CD14-positive monocyte (primary cell): ENCODE results near the gene WNT6. TPM values are rescaled to one million over a fixed set of nuclear protein-coding genes. Genes with fewer than 3 reads are reported as not detected.

ENCODE experiments used
- DNase-seq, 3 donors: peaks; one replicate each; pipeline ENCODE4 v3.0.0-alpha.2; 2011 to 2022
- H2AFZ ChIP-seq: 2 replicates; pipeline ENCODE4 v1.6.0; 2012; ENCODE audit warnings: mild to moderate bottlenecking, low read depth, low read length, inconsistent platforms; ENCODE audit not compliant: insufficient read depth, poor library complexity, severe bottlenecking
- H3K27ac ChIP-seq, 2 donors: 1 replicate in 1 of 2; 2 replicates in 1 of 2; pipeline ENCODE4 v1.5.1; 2012 to 2013; ENCODE audit warnings: low read length in 2 of 2, control low read depth in 1 of 2, inconsistent platforms in 1 of 2, low read depth in 1 of 2, mild to moderate bottlenecking in 1 of 2
- H3K27me3 ChIP-seq, 2 donors: one replicate each; pipeline versions ENCODE4 v1.6.0 to v1.6.1; 2011 to 2013; ENCODE audit warnings: low read length in 2 of 2; ENCODE audit not compliant: control insufficient read depth in 2 of 2, insufficient read depth in 2 of 2
- H3K36me3 ChIP-seq, 2 donors: replicated peaks in 1 of 2; 1 replicate in 1 of 2; 2 replicates in 1 of 2; pipeline versions ENCODE4 v1.5.1 to v1.6.1; 2012 to 2013; ENCODE audit warnings: low read length in 2 of 2, control low read depth in 1 of 2, inconsistent platforms in 1 of 2, mild to moderate bottlenecking in 1 of 2; ENCODE audit not compliant: insufficient read depth in 2 of 2, control insufficient read depth in 1 of 2
- H3K4me1 ChIP-seq, 2 donors: 1 replicate in 1 of 2; 2 replicates in 1 of 2; pipeline versions ENCODE4 v1.5.1 to v1.6.1; 2012 to 2013; ENCODE audit warnings: low read length in 2 of 2, control low read depth in 1 of 2, inconsistent platforms in 1 of 2, mild to moderate bottlenecking in 1 of 2, moderate library complexity in 1 of 2; ENCODE audit not compliant: insufficient read depth in 2 of 2, control insufficient read depth in 1 of 2
- H3K4me2 ChIP-seq: replicated peaks from 2 replicates; pipeline ENCODE3; 2012; ENCODE audit warnings: low read length, moderate library complexity, mild to moderate bottlenecking; ENCODE audit not compliant: poor library complexity, severe bottlenecking; ENCODE audit errors: extremely low read depth
- H3K4me3 ChIP-seq, 3 experiments: fragments of 200-600 bp in 1 of 3; sonication (generic) in 1 of 3; replicated peaks in 1 of 3; 1 replicate in 2 of 3; 2 replicates in 1 of 3; pipeline ENCODE4 v1.5.1; 2011 to 2013; ENCODE audit warnings: low read length in 3 of 3, mild to moderate bottlenecking in 3 of 3, control low read depth in 2 of 3, low read depth in 2 of 3, inconsistent platforms in 1 of 3, moderate library complexity in 1 of 3
- H3K79me2 ChIP-seq: 2 replicates; pipeline ENCODE4 v1.6.0; 2012; ENCODE audit warnings: mild to moderate bottlenecking, control low read depth, inconsistent platforms, low read length, moderate library complexity; ENCODE audit not compliant: insufficient read depth
- H3K9ac ChIP-seq: 2 replicates; pipeline ENCODE4 v1.6.0; 2017; ENCODE audit warnings: low read length, mild to moderate bottlenecking; ENCODE audit not compliant: insufficient read depth, poor library complexity, severe bottlenecking
- H3K9me3 ChIP-seq, 2 donors: replicated peaks in 1 of 2; 1 replicate in 1 of 2; 2 replicates in 1 of 2; pipeline versions ENCODE4 v1.5.1 to v1.6.1; 2012 to 2013; ENCODE audit warnings: low read length in 2 of 2, control low read depth in 1 of 2; ENCODE audit not compliant: control insufficient read depth in 1 of 2, insufficient read depth in 1 of 2
- H4K20me1 ChIP-seq: 2 replicates; pipeline ENCODE4 v1.6.0; 2012; ENCODE audit warnings: mild to moderate bottlenecking, low read length, control low read depth, moderate library complexity; ENCODE audit not compliant: insufficient read depth
- H3K27ac Mint-ChIP-seq, 7 donors: one replicate each; pipeline ENCODE4 v1.8.0; 2020; ENCODE audit warnings: mild to moderate bottlenecking in 7 of 7, mixed read lengths in 7 of 7, moderate library complexity in 6 of 7, inconsistent platforms in 2 of 7
- H3K27me3 Mint-ChIP-seq, 3 donors: one replicate each; pipeline ENCODE4 v1.8.0; 2021 to 2022; ENCODE audit warnings: low read depth in 3 of 3, mild to moderate bottlenecking in 3 of 3, mixed read lengths in 3 of 3, moderate library complexity in 3 of 3, inconsistent platforms in 1 of 3
- H3K36me3 Mint-ChIP-seq, 2 donors: one replicate each; pipeline ENCODE4 v1.8.0; 2020; ENCODE audit warnings: mixed read lengths in 2 of 2, inconsistent platforms in 1 of 2, mild to moderate bottlenecking in 1 of 2
- H3K4me1 Mint-ChIP-seq: one replicate; pipeline ENCODE4 v1.8.0; 2020; ENCODE audit warnings: mild to moderate bottlenecking, mixed read lengths
- H3K4me3 Mint-ChIP-seq, 2 donors: one replicate each; pipeline ENCODE4 v1.8.0; 2020; ENCODE audit warnings: mild to moderate bottlenecking in 2 of 2, mixed read lengths in 2 of 2, moderate library complexity in 1 of 2
- H3K9me3 Mint-ChIP-seq, 7 donors: one replicate each; pipeline ENCODE4 v1.8.0; 2020 to 2022; ENCODE audit warnings: mixed read lengths in 7 of 7, mild to moderate bottlenecking in 6 of 7, moderate library complexity in 6 of 7, inconsistent platforms in 2 of 7
- WGBS: methylation state at CpG from one replicate; pipeline ENCODE4 v1.1.5; 2013; ENCODE audit warnings: missing lambda C conversion rate; ENCODE audit not compliant: insufficient coverage; 5-methylcytosine and 5-hydroxymethylcytosine counted together
- intact Hi-C, 2 donors: fragments of 100-400 bp; cut with micrococcal nuclease; formaldehyde crosslinking; loops; one replicate each; pipeline versions ENCODE4 v1.15.0 to v1.15.1; 2023
- polyA plus RNA-seq, 3 donors: library from polyadenylated mRNA; depleted of rRNA in 1 of 3; unstranded in 2 of 3; stranded (reverse) in 1 of 3; fragments of 300-500 nt in 2 of 3; fragments of >200 nt in 1 of 3; fragmentation: Illumina TruSeq in 2 of 3; gene quantifications; 1 replicate in 2 of 3; 2 replicates in 1 of 3; pipeline ENCODE4 v1.2.3, GENCODE V29; 2012 to 2021
- TF ChIP-seq, protein P1 (sequence below): fragments of 200-600 bp; IDR thresholded peaks from one replicate; pipeline ENCODE4 v1.8.0; 2022; ENCODE audit warnings: antibody characterized with exemption, mild to moderate bottlenecking

Gene WNT6
- polyA plus RNA-seq, 3 donors: 0.27 to 0.65 (median 0.37) TPM

DNA sequence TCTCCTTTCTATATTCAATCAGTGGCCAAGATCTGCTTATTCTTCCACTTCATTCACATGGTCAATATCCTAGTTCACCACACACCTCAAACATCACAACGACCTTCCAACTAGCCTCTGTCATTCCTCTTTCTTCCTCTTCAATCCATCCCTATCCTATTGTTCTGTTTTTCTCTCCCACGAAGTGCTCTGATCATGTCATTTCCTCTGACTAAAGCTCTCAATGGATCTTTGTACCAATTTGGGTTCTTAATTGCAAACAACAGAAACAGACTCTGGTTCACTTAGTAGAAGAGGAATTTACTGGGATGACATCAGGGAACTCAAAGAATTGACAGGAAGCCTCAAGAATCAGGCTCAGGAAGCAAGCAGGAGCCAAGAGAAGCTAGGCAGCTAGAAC lies 44.6 kb downstream of the WNT6 start:
- intact Hi-C loops: no loop called here
- Mint-ChIP-seq H3K27ac (no peak overlapping the region), H3K4me3 (peak overlapping the region in 1 of 2 donors; percentile 44), H3K9me3 (peaks cover 0 to 6% (median 0%) of the 10 kb centered on the region in 7 donors), H3K4me1 (peaks cover 10% of the 10 kb centered on the region), H3K27me3 (peaks cover 65 to 81% (median 68%) of the 10 kb centered on the region in 3 donors), H3K36me3 (no peaks in the 10 kb centered on the region)
- H3K4me2 ChIP-seq: no peak overlapping the region
- no peak overlapping the region for H3K4me3 ChIP-seq
- H3K27me3 ChIP-seq: peaks cover 37 to 68% of the 10 kb centered on the region in 2 donors
- H3K4me1 ChIP-seq: peaks cover 8 to 10% of the 10 kb centered on the region in 2 donors
- no peak overlapping the region for H2AFZ ChIP-seq
- no peaks in the 10 kb centered on the region for H4K20me1 ChIP-seq
- no peak for DNase-seq
- H3K36me3 ChIP-seq: no peaks in the 10 kb centered on the region
- no peak overlapping the region for H3K9ac ChIP-seq
- 7% methylated on average over 1 of the region's 2 CpGs for WGBS
- TF ChIP-seq, protein P1, sequence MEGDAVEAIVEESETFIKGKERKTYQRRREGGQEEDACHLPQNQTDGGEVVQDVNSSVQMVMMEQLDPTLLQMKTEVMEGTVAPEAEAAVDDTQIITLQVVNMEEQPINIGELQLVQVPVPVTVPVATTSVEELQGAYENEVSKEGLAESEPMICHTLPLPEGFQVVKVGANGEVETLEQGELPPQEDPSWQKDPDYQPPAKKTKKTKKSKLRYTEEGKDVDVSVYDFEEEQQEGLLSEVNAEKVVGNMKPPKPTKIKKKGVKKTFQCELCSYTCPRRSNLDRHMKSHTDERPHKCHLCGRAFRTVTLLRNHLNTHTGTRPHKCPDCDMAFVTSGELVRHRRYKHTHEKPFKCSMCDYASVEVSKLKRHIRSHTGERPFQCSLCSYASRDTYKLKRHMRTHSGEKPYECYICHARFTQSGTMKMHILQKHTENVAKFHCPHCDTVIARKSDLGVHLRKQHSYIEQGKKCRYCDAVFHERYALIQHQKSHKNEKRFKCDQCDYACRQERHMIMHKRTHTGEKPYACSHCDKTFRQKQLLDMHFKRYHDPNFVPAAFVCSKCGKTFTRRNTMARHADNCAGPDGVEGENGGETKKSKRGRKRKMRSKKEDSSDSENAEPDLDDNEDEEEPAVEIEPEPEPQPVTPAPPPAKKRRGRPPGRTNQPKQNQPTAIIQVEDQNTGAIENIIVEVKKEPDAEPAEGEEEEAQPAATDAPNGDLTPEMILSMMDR: no peak
- H3K79me2 ChIP-seq: no peaks in the 10 kb centered on the region
- H3K27ac ChIP-seq: no peak overlapping the region
- H3K9me3 ChIP-seq: peaks cover 0 to under 1% of the 10 kb centered on the region in 2 donors

DNA sequence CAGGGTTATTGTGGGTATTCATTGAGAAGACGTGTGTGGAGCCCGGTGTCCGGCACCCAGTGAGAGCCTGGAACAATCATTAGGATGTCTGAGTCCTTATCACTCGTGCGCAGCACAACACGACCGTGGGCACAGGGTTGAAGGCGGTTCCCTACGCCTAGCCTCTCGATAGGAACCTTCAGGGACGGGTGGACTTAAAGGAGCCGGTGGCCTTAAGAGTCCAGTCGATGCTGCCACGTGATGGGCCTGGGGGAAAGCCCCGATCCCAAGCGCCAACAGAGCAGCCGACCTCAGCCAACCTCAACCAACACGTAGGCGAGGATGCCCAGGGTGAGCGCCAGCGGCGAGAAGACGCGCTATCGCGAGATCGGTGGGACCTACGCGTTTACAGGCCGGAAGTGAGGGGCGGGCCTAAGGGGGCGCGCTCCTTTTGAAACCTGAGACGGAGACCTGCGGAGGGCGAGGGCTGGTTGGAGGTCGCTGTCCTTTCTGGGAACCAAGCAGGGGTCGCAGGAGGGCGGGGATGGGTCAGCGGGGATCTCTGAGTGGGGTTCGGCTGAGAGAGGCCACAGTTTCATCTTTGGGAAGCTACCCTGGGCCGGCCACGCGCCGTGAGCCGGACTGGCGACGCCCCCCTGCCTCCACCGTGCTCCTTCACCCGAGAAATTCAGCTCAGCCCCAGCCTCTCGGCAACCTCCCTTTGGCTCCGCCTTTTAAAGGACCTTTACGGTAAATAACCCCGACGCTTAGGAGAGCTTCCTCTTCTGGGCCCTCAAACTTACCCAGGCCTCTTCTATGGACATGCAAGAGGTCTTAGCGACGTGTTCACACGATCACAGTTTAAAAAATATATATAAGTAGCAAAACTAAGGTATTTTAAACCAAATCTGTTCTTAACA lies 49.4 kb downstream of the WNT6 start:
- Histone ChIP-seq H2AFZ (peak overlapping the region; percentile 91), H3K27ac (peak overlapping the region; percentile 30 to 82), H3K4me3 (peak overlapping the region; percentile 65 to 87 (median 69)), H3K9ac (peak overlapping the region; percentile 77), H3K36me3 (no peaks in the 10 kb centered on the region), H3K79me2 (no peaks in the 10 kb centered on the region), H3K4me1 (peaks cover 9 to 14% of the 10 kb centered on the region in 2 donors), H4K20me1 (no peaks in the 10 kb centered on the region), H3K4me2 (peak overlapping the region; percentile 99), H3K27me3 (peaks cover 13 to 36% of the 10 kb centered on the region in 2 donors), H3K9me3 (no peaks in the 10 kb centered on the region)
- Mint-ChIP-seq H3K4me1 (peaks cover 8% of the 10 kb centered on the region), H3K4me3 (peak overlapping the region; percentile 87 to 92), H3K27me3 (peaks cover 38 to 54% (median 54%) of the 10 kb centered on the region in 3 donors), H3K36me3 (no peaks in the 10 kb centered on the region), H3K9me3 (peaks cover 0 to 3% (median 0%) of the 10 kb centered on the region in 7 donors), H3K27ac (peak overlapping the region; percentile 45 to 91 (median 76))
- TF ChIP-seq, protein P1: no peak
- intact Hi-C loops: no loop called here
- WGBS: 1% methylated on average over 50 of the region's 58 CpGs
- peak; percentile 77 to 91 (median 85) for DNase-seq
